ENCODE measurements around the gene OR2J2. TPM values are rescaled to one million over a fixed set of nuclear protein-coding genes. Genes with fewer than 3 reads are reported as not detected.
"Not testable (repeated sequence)": the region's sequence is repeated elsewhere in the genome, so short reads cannot be mapped to it uniquely, and the experiment has no call there.

The OR2J2 gene
- polyA plus RNA-seq, 1 experiment = not detected

DNA sequence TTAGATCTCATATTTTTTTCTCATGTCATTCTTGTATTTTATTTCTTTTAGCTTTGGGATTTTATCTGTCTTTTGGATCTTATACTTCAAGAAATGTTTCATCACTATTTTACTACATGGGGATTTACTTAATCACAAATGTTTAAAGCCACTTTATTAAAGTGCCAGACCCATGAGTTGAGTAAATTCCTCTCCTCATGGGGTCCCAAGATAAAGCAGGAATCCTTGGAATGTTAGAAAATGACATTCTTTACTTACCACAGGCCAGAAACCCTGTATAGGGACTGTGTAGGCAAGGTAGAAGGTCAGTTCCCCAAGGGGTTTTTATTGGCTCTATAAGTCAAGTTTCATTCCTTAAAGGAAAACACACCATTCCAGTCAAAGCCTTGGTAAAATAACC lies 28.4 kb upstream of the OR2J2 start:
- H3K4me3 ChIP-seq (ENCODE audit: low read depth, low read length) = no peak overlapping the region
- DNase-seq (ENCODE audit: low read depth) = no peak
- TF ChIP-seq, protein P1, sequence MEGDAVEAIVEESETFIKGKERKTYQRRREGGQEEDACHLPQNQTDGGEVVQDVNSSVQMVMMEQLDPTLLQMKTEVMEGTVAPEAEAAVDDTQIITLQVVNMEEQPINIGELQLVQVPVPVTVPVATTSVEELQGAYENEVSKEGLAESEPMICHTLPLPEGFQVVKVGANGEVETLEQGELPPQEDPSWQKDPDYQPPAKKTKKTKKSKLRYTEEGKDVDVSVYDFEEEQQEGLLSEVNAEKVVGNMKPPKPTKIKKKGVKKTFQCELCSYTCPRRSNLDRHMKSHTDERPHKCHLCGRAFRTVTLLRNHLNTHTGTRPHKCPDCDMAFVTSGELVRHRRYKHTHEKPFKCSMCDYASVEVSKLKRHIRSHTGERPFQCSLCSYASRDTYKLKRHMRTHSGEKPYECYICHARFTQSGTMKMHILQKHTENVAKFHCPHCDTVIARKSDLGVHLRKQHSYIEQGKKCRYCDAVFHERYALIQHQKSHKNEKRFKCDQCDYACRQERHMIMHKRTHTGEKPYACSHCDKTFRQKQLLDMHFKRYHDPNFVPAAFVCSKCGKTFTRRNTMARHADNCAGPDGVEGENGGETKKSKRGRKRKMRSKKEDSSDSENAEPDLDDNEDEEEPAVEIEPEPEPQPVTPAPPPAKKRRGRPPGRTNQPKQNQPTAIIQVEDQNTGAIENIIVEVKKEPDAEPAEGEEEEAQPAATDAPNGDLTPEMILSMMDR (IDR thresholded peaks at IDR 0.05; ENCODE audit: insufficient read depth, low read depth, low read length) = no peak

DNA sequence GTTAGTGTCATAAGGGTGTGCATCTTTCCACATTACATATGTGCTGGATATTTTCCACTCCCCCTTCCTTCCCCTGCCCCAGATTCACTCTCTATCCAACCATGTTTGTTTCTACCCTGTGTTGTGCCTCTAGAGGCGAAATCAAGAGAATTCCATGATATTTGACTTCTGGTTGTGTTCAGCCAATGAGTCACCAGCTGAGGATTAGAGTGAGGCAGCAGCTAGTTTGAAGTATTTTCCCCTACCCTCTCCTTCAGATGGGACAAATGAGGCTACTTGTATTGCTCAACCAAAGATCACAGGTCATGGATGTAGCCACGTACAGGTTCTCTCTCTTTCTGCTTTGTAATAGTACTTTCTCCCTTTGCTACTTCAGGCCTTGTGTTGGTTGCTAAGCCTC lies 24.5 kb upstream of the OR2J2 start:
- POLR2A ChIA-PET = no interaction called here
- Histone ChIP-seq H3K4me3 (ENCODE audit: low read depth, low read length) (no peak overlapping the region), H3K36me3 (ENCODE audit: control insufficient read depth, insufficient read depth, low read length) (no peaks in the 10 kb centered on the region), H3K27me3 (ENCODE audit: control insufficient read depth, insufficient read depth, low read length) (no peaks in the 10 kb centered on the region)
- TF ChIP-seq, protein P1 (IDR thresholded peaks at IDR 0.05; ENCODE audit: insufficient read depth, low read depth, low read length) = no peak
- CTCF ChIA-PET = no interaction called here
- no peak for DNase-seq (ENCODE audit: low read depth)

More for the DNA sequence above, 28.4 kb upstream of the OR2J2 start:
- Histone ChIP-seq H3K27me3 (ENCODE audit: control insufficient read depth, insufficient read depth, low read length) (no peaks in the 10 kb centered on the region), H3K36me3 (ENCODE audit: control insufficient read depth, insufficient read depth, low read length) (no peaks in the 10 kb centered on the region)
- CTCF ChIA-PET = no interaction called here
- POLR2A ChIA-PET = no interaction called here

DNA sequence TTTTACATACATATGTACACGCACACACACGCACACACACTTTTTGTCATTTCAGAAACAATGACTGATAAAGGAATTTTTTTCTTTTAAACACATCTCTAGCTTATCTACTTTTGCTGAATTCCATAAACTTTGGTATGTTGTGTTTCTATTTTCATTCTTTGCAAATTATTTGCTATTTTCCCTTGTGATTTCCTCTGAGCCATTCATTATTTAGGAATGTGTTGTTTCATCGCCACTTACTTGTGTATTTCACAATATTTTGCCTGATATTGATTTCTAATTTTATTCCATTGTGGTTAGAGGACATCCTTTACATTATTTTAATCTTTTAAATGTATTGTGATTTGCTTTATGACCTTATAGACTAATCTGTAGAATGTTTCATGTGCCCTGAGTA lies 23.6 kb upstream of the OR2J2 start:
- ChIA-PET POLR2A (no interaction called here), CTCF (no interaction called here)
- no peaks in the 10 kb centered on the region for H3K36me3 ChIP-seq (ENCODE audit: control insufficient read depth, insufficient read depth, low read length)
- TF ChIP-seq, protein P1 (IDR thresholded peaks at IDR 0.05; ENCODE audit: insufficient read depth, low read depth, low read length) = no peak
- no peak overlapping the region for H3K4me3 ChIP-seq (ENCODE audit: low read depth, low read length)
- H3K27me3 ChIP-seq (ENCODE audit: control insufficient read depth, insufficient read depth, low read length) = no peaks in the 10 kb centered on the region
- DNase-seq (ENCODE audit: low read depth) = no peak

DNA sequence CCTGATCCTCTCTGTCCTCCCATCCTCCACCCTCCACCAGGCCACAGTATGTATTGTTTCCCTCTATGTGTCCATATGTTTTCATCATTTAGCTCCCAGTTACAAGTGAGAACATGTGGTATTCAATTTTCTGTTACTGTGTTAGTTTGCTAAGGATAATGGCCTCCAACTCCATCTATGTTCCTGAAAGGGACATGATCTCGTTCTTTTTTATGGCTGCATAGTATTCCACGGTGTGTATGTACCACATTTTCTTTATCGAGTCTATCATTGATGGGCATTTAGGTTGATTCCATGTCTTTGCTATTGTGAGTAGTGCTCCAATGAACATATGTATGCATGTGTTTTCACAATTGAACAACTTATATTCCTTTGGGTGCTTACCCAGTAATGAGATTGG lies 21.3 kb upstream of the OR2J2 start:
- POLR2A ChIA-PET; H3K4me3 ChIP-seq (ENCODE audit: low read depth, low read length); CTCF ChIA-PET: not testable (repeated sequence)

DNA sequence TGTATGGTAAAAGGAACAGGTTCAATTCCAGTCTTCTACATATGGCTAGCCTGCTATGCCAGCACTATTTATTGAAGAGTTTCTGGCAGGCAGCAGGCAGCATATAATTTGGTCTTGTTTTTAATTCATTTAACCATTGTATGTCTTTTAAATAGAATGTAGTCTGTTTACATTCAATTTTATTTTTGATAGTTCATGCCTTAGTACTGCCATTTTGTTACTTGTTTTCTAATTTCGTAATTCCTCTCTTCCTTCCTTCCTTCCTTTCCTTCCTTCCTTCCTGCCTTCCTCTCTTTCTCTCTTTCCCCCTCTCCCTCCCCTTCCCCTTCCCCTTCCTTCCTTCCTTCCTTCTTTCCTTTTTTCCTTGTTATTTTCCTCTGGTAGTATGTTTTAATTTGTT lies 17.6 kb upstream of the OR2J2 start:
- POLR2A ChIA-PET = no interaction called here
- H3K27me3 ChIP-seq (ENCODE audit: control insufficient read depth, insufficient read depth, low read length) = no peaks in the 10 kb centered on the region
- CTCF ChIA-PET = no interaction called here

More for the DNA sequence above, 21.3 kb upstream of the OR2J2 start:
- H3K36me3 ChIP-seq (ENCODE audit: control insufficient read depth, insufficient read depth, low read length); H3K27me3 ChIP-seq (ENCODE audit: control insufficient read depth, insufficient read depth, low read length); DNase-seq (ENCODE audit: low read depth): not testable (repeated sequence)

DNA sequence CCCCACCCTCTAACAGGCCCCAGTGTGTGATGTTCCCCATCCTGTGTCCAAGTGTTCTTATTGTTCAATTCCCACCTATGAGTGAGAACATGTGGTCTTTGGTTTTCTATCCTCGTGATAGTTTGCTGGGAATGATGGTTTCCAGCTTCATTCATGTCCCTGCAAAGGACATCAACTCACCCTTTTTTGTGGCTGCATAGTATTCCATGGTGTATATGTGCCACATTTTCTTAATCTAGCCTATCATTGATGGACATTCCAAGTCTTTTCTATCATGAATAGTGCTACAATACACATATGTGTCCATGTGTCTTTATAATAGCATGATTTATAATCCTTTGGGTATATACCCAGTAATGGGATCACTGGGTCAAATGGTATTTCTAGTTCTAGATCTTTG lies 15.5 kb upstream of the OR2J2 start:
- DNase-seq (ENCODE audit: low read depth); POLR2A ChIA-PET; H3K4me3 ChIP-seq (ENCODE audit: low read depth, low read length); CTCF ChIA-PET; H3K36me3 ChIP-seq (ENCODE audit: control insufficient read depth, insufficient read depth, low read length); H3K27me3 ChIP-seq (ENCODE audit: control insufficient read depth, insufficient read depth, low read length): not testable (repeated sequence)

More for the DNA sequence above, 17.6 kb upstream of the OR2J2 start:
- H3K36me3 ChIP-seq (ENCODE audit: control insufficient read depth, insufficient read depth, low read length) = no peaks in the 10 kb centered on the region
- TF ChIP-seq, protein P1 (IDR thresholded peaks at IDR 0.05; ENCODE audit: insufficient read depth, low read depth, low read length) = no peak
- no peak for DNase-seq (ENCODE audit: low read depth)
- no peak overlapping the region for H3K4me3 ChIP-seq (ENCODE audit: low read depth, low read length)

DNA sequence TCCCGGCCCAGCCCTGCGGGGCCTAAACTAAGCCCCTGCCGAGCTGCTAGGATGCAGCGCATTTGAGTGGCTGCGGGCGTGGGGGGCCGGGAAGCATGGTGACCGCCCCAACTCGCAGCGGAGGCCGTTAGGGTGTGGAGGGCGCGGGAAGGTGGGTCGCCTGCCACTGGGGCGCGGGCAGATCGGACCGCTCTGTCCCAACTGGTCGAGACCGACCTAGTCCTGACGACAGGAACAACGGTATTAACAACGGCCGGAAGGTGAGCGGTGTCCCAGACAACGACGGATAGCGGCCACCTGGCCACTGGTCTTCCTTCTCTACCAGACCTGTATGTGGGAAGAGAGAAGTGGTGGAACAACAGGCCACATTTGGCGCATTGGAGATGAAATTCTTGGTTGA lies 10.8 kb upstream of the OR2J2 start:
- POLR2A ChIA-PET = not testable (repeated sequence)

DNA sequence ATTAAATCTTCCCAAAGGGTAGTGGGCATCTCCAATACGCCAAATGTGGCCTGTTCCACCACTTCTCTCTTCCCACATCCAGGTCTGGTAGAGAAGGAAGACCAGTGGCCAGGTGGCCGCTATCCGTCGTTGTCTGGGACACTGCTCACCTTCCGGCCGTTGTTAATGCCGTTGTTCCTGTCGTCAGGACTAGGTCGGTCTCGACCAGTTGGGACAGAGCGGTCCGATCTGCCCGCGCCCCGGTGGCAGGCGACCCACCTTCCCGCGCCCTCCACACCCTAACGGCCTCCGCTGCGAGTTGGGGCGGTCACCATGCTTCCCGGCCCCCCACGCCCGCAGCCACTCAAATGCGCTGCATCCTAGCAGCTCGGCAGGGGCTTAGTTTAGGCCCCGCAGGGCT lies 5.1 kb upstream of the OR2J2 start:
- H3K4me3 ChIP-seq (ENCODE audit: low read depth, low read length); H3K27me3 ChIP-seq (ENCODE audit: control insufficient read depth, insufficient read depth, low read length); H3K36me3 ChIP-seq (ENCODE audit: control insufficient read depth, insufficient read depth, low read length); POLR2A ChIA-PET; CTCF ChIA-PET; DNase-seq (ENCODE audit: low read depth): not testable (repeated sequence)

More for the DNA sequence above, 10.8 kb upstream of the OR2J2 start:
- H3K4me3 ChIP-seq (ENCODE audit: low read depth, low read length); CTCF ChIA-PET; DNase-seq (ENCODE audit: low read depth); H3K36me3 ChIP-seq (ENCODE audit: control insufficient read depth, insufficient read depth, low read length); H3K27me3 ChIP-seq (ENCODE audit: control insufficient read depth, insufficient read depth, low read length): not testable (repeated sequence)

Data from BJ (cell line).